ENCODE results near the gene CCDC27.

The CCDC27 gene

GRCh38 chr1:3718764-3719163, 33.5 kb upstream of the CCDC27 start:
- DNase-seq (ENCODE audit: low read depth): no peak

DNA sequence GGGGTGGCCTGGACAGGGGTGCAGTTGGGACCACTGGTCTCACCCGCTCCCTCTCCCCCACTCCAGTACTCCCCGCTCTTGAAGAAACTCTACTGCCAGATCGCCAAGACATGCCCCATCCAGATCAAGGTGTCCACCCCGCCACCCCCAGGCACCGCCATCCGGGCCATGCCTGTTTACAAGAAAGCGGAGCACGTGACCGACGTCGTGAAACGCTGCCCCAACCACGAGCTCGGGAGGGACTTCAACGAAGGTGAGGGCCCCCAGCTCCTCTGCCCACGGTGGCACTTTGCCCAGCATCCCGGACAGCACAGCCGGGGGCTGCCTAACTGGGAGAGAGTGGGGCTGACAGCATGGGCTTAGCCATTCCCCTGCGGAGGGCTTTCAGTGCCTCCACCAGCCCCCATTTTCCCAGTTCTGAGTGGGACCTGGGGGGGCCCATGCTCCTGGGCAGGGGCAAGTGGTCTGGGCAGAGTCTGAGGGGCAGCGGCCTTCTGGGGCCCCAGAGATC, 30.2 kb upstream of the CCDC27 start:
- no peak for DNase-seq (ENCODE audit: low read depth)

GRCh38 chr1:3722846-3723245, 29.4 kb upstream of the CCDC27 start:
- DNase-seq (ENCODE audit: low read depth): no peak

- peak; percentile 75 for DNase-seq (ENCODE audit: low read depth)
These were observed 27.7 kb upstream of the CCDC27 start for GRCh38 chr1:3724416-3725030.

GRCh38 chr1:3725366-3725765, 26.9 kb upstream of the CCDC27 start:
- no peak for DNase-seq (ENCODE audit: low read depth)

DNA sequence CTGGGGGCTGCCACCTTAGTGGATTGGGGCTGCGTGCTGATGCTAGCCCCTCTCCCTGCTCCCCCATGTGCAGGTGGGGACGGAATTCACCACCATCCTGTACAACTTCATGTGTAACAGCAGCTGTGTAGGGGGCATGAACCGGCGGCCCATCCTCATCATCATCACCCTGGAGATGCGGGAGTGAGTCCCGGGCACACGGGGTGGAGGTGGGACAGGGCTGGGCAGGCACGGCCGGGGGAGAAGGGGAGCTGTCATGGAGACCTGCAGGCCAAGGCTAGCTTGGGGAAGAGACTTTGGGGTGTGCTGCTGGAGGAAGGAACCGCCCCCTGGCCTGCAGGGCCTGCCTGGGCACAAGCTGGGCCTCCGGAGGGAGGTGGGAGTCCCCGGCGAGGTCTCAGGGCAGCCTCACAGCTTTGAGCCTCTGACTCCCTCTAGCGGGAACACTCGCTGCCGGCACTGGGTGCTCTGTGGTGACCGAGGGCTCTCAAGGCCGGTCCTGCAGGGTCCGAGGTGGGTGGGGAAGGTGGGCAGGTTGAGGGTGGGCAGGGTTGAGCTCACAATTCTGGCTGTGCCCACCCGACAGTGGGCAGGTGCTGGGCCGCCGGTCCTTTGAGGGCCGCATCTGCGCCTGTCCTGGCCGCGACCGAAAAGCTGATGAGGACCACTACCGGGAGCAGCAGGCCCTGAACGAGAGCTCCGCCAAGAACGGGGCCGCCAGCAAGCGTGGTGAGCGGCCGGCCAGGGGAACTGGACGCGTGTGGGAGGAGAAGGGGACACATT, 25.0 kb upstream of the CCDC27 start:
- no peak for DNase-seq (ENCODE audit: low read depth)

GRCh38 chr1:3727825-3728776, 24.1 kb upstream of the CCDC27 start:
- DNase-seq (ENCODE audit: low read depth): no peak

DNA sequence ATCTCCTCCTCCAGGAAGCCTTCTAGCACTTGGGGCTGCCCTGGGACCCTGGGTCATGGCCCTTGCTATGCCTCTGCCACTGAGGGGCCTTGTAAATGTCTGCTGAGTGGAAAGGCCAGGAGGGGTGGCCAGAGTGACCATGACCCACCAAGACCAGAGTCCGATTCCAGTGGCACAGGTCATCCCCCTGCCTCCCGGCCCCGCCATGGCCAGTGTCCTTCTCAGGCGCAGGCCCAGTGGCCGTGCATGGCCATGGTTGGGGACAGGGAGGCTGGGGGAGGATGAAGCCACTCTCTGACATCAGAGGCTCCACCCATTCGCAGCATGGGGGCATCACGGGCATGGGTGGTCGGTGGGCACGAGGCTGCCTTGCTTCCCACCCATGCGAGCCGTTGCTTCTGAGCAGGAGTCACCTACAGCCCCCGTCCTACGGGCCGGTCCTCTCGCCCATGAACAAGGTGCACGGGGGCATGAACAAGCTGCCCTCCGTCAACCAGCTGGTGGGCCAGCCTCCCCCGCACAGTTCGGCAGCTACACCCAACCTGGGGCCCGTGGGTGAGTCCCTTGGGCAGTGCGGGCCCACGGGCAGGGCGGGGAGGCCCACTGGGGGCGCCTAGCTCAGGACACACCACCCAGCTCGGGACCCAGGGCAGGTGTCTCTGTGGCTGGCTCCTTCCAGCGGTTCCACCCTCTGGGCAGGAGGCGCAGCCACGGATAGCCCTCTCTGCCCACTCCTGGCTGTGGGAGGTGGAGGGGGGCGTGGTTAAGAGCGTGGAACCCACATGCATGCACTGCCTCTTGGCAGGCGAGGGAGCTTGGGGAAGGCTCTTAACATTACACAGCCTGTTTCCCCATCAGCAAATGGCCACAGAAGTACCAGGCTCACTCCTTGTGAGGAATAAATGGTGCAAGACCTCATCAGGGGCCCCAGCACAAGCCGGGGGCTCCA, 22.4 kb upstream of the CCDC27 start:
- no peak for DNase-seq (ENCODE audit: low read depth)

DNA sequence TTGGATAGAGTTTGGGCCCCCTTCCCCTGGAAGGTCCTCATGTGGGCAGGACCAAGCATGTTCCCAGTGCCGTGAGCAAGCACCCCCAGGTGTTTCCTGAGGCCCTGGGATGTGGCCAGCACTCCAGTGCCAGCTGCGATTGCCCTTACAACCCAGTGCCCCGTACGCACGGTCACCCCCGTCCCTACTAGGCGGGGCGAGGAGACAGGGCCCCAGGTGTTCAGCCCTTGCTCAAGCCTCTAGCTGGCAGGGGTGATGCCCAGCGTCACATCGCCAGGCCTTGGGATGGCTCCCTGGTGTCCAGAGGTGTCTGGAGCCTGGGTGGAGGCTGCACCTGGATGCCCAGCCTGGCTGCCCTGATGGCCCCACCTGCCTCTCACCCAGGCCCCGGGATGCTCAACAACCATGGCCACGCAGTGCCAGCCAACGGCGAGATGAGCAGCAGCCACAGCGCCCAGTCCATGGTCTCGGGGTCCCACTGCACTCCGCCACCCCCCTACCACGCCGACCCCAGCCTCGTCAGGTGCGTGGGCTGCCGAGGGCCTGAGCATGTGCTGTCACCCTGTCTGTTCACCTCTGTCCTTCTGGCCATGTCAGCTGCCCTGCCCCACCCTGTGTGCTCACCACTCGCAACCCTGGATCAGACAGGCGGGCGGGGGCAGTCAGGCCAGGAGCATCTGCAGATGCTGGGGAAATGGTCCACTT, 21.6 kb upstream of the CCDC27 start:
- DNase-seq (ENCODE audit: low read depth): no peak

DNA sequence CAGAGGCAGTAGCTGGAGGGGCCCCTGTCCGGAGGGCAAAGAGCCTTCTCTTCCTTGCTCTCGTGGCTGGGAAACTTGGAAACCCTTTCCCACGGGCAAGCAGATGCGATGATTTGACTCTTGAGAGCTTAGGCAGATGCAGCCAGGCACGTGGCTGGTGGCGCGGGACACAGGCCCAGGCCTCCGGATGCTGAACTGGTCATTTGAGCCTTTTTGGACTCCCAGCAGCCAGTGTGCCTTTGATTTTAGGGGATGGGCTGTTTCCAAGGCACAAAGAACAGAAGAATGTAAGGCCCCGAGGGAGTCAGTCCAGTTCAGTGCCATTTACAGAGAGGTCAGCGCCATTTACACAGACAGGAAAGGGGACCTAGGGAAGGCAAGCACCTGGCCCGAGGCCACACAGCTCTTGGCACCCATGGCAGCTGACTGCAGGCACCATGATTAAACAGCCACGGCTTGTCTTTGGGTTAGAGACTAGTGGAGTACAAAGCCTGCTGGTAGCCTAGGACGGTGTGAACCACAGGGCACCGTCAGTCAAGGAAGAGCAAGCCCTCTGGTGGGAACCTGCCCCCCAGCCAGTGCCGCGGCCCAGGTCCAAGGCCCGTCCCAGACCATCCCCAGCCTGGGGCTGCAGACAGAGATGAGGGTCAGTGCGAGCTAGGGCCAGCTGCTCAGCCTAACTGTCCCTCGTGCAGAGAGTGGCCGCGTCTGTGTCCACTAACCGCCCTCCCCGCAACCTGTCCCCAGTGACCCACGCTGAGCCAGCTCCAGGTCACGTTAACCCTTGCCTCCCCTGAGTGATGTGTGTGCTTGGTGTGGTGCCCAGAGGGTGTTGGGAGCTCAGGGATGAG, 20.4 kb upstream of the CCDC27 start:
- no peak for DNase-seq (ENCODE audit: low read depth)

- DNase-seq (ENCODE audit: low read depth): no peak
These were observed 19.7 kb upstream of the CCDC27 start for GRCh38 chr1:3732434-3733093.

DNA sequence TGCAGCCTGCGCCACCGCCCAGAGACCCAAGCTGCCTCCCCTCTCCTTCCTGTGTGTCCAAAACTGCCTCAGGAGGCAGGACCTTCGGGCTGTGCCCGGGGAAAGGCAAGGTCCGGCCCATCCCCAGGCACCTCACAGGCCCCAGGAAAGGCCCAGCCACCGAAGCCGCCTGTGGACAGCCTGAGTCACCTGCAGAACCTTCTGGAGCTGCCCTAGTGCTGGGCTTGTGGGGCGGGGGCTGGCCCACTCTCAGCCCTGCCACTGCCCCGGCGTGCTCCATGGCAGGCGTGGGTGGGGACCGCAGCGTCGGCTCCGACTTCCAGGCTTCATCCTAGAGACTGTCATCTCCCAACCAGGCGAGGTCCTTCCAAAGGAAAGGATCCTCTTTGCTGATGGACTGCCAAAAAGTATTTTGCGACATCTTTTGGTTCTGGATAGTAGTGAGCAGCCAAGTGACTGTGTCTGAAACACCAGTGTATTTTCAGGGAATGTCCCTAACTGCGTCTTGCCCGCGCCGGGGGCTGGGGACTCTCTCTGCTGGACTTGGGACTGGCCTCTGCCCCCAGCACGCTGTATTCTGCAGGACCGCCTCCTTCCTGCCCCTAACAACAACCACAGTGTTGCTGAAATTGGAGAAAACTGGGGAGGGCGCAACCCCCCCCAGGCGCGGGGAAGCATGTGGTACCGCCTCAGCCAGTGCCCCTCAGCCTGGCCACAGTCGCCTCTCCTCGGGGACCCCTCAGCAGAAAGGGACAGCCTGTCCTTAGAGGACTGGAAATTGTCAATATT, 19.0 kb upstream of the CCDC27 start:
- no peak for DNase-seq (ENCODE audit: low read depth)

DNA sequence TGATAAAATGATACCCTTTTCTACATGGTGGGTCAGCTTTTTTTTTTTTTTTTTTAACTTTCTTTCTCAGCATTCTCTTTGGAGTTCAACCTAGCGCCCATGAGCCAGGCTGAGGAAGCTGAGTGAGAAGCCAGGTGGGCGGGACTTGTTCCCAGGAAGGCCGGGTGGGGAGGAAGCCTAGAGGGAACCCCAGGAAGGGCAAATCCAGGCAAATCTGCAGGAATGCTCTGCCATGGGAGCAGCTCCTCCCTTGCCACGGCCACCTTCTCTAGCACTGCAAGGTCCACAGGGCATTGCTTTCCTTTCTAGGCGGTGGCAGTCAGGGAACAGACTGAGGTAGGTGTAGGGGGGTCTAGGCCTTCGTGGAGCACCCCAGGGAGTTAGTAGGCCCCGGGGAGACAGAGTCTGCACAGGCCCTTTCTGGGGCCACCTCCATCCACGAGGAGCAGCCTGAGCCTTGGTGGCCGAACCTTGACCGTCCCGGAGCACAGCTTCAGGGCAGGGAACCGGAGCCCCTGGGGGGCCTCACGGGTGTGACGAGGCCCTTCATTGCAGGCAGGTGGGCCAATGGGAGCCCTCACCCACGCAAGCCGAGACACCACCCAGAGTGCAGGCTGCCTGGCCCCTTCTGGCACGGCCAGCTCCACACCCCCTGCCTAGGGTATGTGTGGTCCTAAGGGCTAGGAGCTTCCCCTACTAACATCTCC, 18.2 kb upstream of the CCDC27 start:
- DNase-seq (ENCODE audit: low read depth): no peak

GRCh38 chr1:3734602-3735001, 17.6 kb upstream of the CCDC27 start:
- DNase-seq (ENCODE audit: low read depth): no peak

DNA sequence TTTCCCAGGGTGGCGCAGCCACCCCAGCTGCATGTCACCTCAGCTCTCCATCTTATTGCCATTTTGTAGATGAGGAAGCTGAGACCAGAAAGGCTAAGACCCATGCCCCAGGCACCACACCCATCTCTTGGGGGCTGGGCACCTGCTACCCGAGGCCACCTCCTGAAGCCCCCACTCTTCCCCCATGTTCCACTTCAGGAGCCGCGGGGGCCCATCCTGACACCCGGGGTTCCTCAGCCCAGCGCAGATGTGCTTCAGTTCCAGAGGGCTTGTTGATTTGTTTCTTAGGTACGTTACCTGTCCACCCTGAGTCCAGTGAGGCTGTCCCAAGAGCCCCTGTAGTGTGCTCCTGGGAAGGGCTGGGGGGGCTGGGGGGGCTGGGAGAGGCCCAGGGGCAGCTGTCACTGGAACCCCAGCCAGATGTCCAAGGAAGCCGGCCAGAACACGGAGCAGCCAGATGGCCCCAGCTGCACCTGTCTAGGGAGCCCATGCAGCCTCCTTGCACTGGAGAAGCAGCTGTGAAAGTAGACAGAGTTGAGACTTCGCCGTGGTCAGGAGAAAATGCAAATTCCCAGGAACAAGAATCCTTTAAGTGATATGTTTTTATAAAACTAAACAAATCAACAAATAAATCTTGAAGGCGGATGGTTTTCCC, 17.1 kb upstream of the CCDC27 start:
- DNase-seq (ENCODE audit: low read depth): no peak

- DNase-seq (ENCODE audit: low read depth): no peak
These were observed 16.6 kb upstream of the CCDC27 start for GRCh38 chr1:3735688-3736087.

- no peak for DNase-seq (ENCODE audit: low read depth)
These were observed 16.1 kb upstream of the CCDC27 start for GRCh38 chr1:3736131-3736561.

All from activated gamma-delta T cell treated with anti-CD3 and anti-CD28 coated beads, Interleukin-2, amount 50 U/mL, for 16 hours (primary cell).